Ovary (tissue), 9 donors: ENCODE data around the gene LZIC. TPM values are rescaled to one million over a fixed set of nuclear protein-coding genes. Genes with fewer than 3 reads are reported as not detected.

Source experiments
- DNase-seq, 5 donors: peaks; one replicate each; pipeline ENCODE4 v3.0.0-alpha.2; 2019 to 2020
- H3K27ac ChIP-seq, 2 donors: fragments of 200-600 bp; one replicate each; pipeline versions ENCODE4 v1.5.1 to v1.8.0; 2019 to 2022
- H3K27me3 ChIP-seq: fragments of 200-600 bp; one replicate; pipeline ENCODE4 v1.8.0; 2022
- H3K36me3 ChIP-seq: fragments of 200-600 bp; sonication (generic); one replicate; pipeline ENCODE4 v1.5.1; 2019
- H3K4me1 ChIP-seq: one replicate; pipeline ENCODE4 v1.8.1; 2013; ENCODE audit warnings: mild to moderate bottlenecking, moderate library complexity; ENCODE audit not compliant: insufficient read depth
- H3K4me3 ChIP-seq: fragments of 200-600 bp; sonication (generic); one replicate; pipeline ENCODE4 v1.5.1; 2017
- H3K9me3 ChIP-seq, 2 donors: fragments of 200-600 bp in 1 of 2; sonication (generic) in 1 of 2; one replicate each; pipeline versions ENCODE4 v1.5.1 to v1.8.1; 2013 to 2019; ENCODE audit warnings: mild to moderate bottlenecking in 1 of 2, moderate library complexity in 1 of 2
- CTCF ChIP-seq, 3 donors: fragments of 450-650 bp in 2 of 3; fragments of 200-600 bp in 1 of 3; IDR thresholded peaks; one replicate each; pipeline versions ENCODE4 v1.5.1 to v1.8.0; 2016 to 2022; ENCODE audit warnings: antibody characterized with exemption in 3 of 3, mild to moderate bottlenecking in 1 of 3
- EP300 ChIP-seq: sonication (generic); formaldehyde crosslinking; IDR thresholded peaks from one replicate; pipeline ENCODE4 v1.6.1; 2017; ENCODE audit warnings: antibody characterized with exemption
- POLR2A ChIP-seq: fragments of 450-650 bp; IDR thresholded peaks from one replicate; pipeline ENCODE4 v1.6.1; 2017; ENCODE audit warnings: antibody characterized with exemption, mild to moderate bottlenecking, moderate library complexity
- WGBS, 3 donors: extraction: QIAGEN DNeasy Blood & Tissue Kit in 1 of 3; methylation state at CpG; one replicate each; pipeline versions ENCODE4 v1.1.5 to v1.1.7; 2013 to 2017; 5-methylcytosine and 5-hydroxymethylcytosine counted together
- intact Hi-C, 4 donors: fragments of 100-400 bp; cut with DNase I; formaldehyde crosslinking; loops; one replicate each; pipeline versions ENCODE4 v1.11.0 to v1.15.1; 2022 to 2023
- polyA plus RNA-seq, 2 donors: library from polyadenylated mRNA; stranded (reverse); fragments of 200-250 nt in 1 of 2; fragments of 350-450 nt in 1 of 2; fragmentation: Illumina TruSeq in 1 of 2; extraction: RNeasy Lipid Tissue Mini Kit (QIAGEN cat#74804) in 1 of 2; gene quantifications; one replicate each; pipeline ENCODE4 v1.2.3, GENCODE V29; 2013 to 2014
- total RNA-seq, 7 donors: library from RNA; depleted of rRNA in 2 of 7; stranded (reverse); fragments of >200 nt in 2 of 7; fragmentation: NEBNext Ultra II Directional in 3 of 7; extraction: Animal tissue kit (Norgen Biotek cat#: 25700) in 3 of 7; gene quantifications; one replicate each; pipeline versions ENCODE4 v1.1.0 to v1.2.4, GENCODE V29; 2016 to 2023
- donor health status: DM: no; HTN: no; CAD: no; lungs with moderate emphysema.
- donor health status: DM: no; HTN: no; CAD: no.
- donor health status: Bipolar disorder and iron deficiency.
- donor health status: DM: yes; HTN: yes; CAD: no.
- donor health status: DM: no; HTN: no; CAD: no.
- donor health status: DM: yes; HTN: yes; CAD: no.

Gene LZIC
- total and polyA plus RNA-seq, 9 donors, result 21.2 to 61.3 (median 40.2) TPM

GRCh38 chr1:9985001-9985400, 41.8 kb upstream of the LZIC start:
- intact Hi-C loops, result no loop called here
- H3K4me1 ChIP-seq, result no peaks in the 10 kb centered on the region
- no peaks in the 10 kb centered on the region for H3K27me3 ChIP-seq
- no peak overlapping the region for H3K27ac ChIP-seq
- DNase-seq, result no peak
- TF ChIP-seq CTCF (IDR thresholded peaks at IDR 0.05), result no peak
- TF ChIP-seq POLR2A, result no peak
- no peak for TF ChIP-seq EP300
- H3K9me3 ChIP-seq, result no peaks in the 10 kb centered on the region
- no peak overlapping the region for H3K4me3 ChIP-seq
- 38 to 57% (median 46%) methylated on average over 6 of the region's 6 CpGs for WGBS, 3 donors
- H3K36me3 ChIP-seq, result no peaks in the 10 kb centered on the region

- Histone ChIP-seq H3K36me3 (no peaks in the 10 kb centered on the region), H3K4me3 (no peak overlapping the region), H3K4me1 (no peaks in the 10 kb centered on the region), H3K9me3 (no peaks in the 10 kb centered on the region), H3K27me3 (no peaks in the 10 kb centered on the region), H3K27ac (no peak overlapping the region)
- DNase-seq, result no peak
- TF ChIP-seq CTCF (IDR thresholded peaks at IDR 0.05), result no peak
- TF ChIP-seq EP300, result no peak
- no peak for TF ChIP-seq POLR2A
- WGBS, 3 donors, result 85 to 89% (median 87%) methylated on average over 5 of the region's 5 CpGs
- intact Hi-C loops, result no loop called here
Measured at GRCh38 chr1:9984253-9984652, 41.1 kb upstream of the LZIC start.

GRCh38 chr1:9960706-9961562, 17.7 kb upstream of the LZIC start:
- Histone ChIP-seq H3K36me3 (no peaks in the 10 kb centered on the region), H3K27ac (no peak overlapping the region), H3K4me3 (no peak overlapping the region), H3K9me3 (no peaks in the 10 kb centered on the region), H3K27me3 (no peaks in the 10 kb centered on the region), H3K4me1 (no peaks in the 10 kb centered on the region)
- intact Hi-C loops, result no loop called here
- TF ChIP-seq CTCF (IDR thresholded peaks at IDR 0.05), result no peak
- WGBS, 3 donors, result 83 to 85% (median 84%) methylated on average over 12 of the region's 12 CpGs
- no peak for DNase-seq

- 33 to 50% (median 35%) methylated on average over 4 of the region's 4 CpGs for whole genome bisulfite sequencing, 3 donors
- H3K4me1 ChIP-seq, result no peaks in the 10 kb centered on the region
- intact Hi-C loops, result no loop called here
- TF ChIP-seq CTCF (IDR thresholded peaks at IDR 0.05) (no peak), EP300 (no peak), POLR2A (no peak)
- DNase-seq, result no peak
- no peaks in the 10 kb centered on the region for H3K36me3 ChIP-seq
- no peaks in the 10 kb centered on the region for H3K27me3 ChIP-seq
- no peak overlapping the region for H3K27ac ChIP-seq
- no peak overlapping the region for H3K4me3 ChIP-seq
- no peaks in the 10 kb centered on the region for H3K9me3 ChIP-seq
Measured at GRCh38 chr1:9960011-9960410, 16.8 kb upstream of the LZIC start.
